Aorta (tissue), 5 donors: Measurements from ENCODE around the gene ZNF689. TPM values are rescaled to one million over a fixed set of nuclear protein-coding genes. Genes with fewer than 3 reads are reported as not detected.

Source experiments
- ATAC-seq: fragments of 200-7000 bp; cut with Tn5 transposase; one replicate; pipeline ENCODE4 v1.9.1; 2022; ENCODE audit warnings: moderate library complexity; ENCODE audit not compliant: low FRiP score
- DNase-seq, 2 donors: peaks; one replicate each; pipeline ENCODE4 v3.0.0-alpha.2; 2020
- H3K27ac ChIP-seq, 2 donors: one replicate each; pipeline ENCODE4 v1.5.1; 2013; ENCODE audit warnings: low read length in 2 of 2, mild to moderate bottlenecking in 2 of 2, moderate library complexity in 2 of 2, control low read depth in 1 of 2, inconsistent platforms in 1 of 2, low read depth in 1 of 2
- H3K27me3 ChIP-seq, 2 donors: one replicate each; pipeline ENCODE4 v1.6.1; 2013; ENCODE audit warnings: control low read depth in 1 of 2, low read length in 1 of 2, mild to moderate bottlenecking in 1 of 2, moderate library complexity in 1 of 2; ENCODE audit not compliant: insufficient read depth in 2 of 2, control insufficient read depth in 1 of 2
- H3K36me3 ChIP-seq, 2 donors: one replicate each; pipeline ENCODE4 v1.6.1; 2013; ENCODE audit warnings: control low read depth in 1 of 2, low read length in 1 of 2, mild to moderate bottlenecking in 1 of 2; ENCODE audit not compliant: insufficient read depth in 2 of 2, control insufficient read depth in 1 of 2
- H3K4me1 ChIP-seq, 2 donors: one replicate each; pipeline ENCODE4 v1.6.1; 2013; ENCODE audit warnings: low read length in 2 of 2, control low read depth in 1 of 2, mild to moderate bottlenecking in 1 of 2, moderate library complexity in 1 of 2; ENCODE audit not compliant: insufficient read depth in 2 of 2, control insufficient read depth in 1 of 2
- H3K4me3 ChIP-seq, 2 donors: one replicate each; pipeline ENCODE4 v1.5.1; 2013; ENCODE audit warnings: low read length in 2 of 2, control low read depth in 1 of 2, mild to moderate bottlenecking in 1 of 2
- H3K9me3 ChIP-seq: one replicate; pipeline ENCODE4 v1.6.1; 2013; ENCODE audit warnings: mild to moderate bottlenecking, low read length; ENCODE audit not compliant: control insufficient read depth
- WGBS, 2 donors: extraction: QIAGEN DNeasy Blood & Tissue Kit; methylation state at CpG; one replicate each; pipeline ENCODE4 v1.1.7; 2013; 5-methylcytosine and 5-hydroxymethylcytosine counted together
- intact Hi-C, 2 donors: fragments of 100-400 bp; cut with DNase I; formaldehyde crosslinking; loops; one replicate each; pipeline versions ENCODE4 v1.14.2 to v1.15.0; 2022
- polyA plus RNA-seq, 2 donors: library from polyadenylated mRNA; stranded (reverse); fragments of 200-250 nt; gene quantifications; one replicate each; pipeline ENCODE4 v1.2.3, GENCODE V29; 2013
- total RNA-seq, 2 donors: library from RNA; stranded (reverse); fragmentation: NEBNext Ultra II Directional; extraction: Animal tissue kit (Norgen Biotek cat#: 25700); gene quantifications; one replicate each; pipeline ENCODE4 v1.2.1, GENCODE V29; 2021
- donor health status: healthy with polysubstance abuse.
- donor health status: Bipolar disorder and iron deficiency.
- donor health status: DM: no; HTN: no; CAD: no.
- donor health status: DM: no; HTN: no; CAD: no.
- donor health status: DM: yes; HTN: yes; CAD: no.

The ZNF689 gene
- total and polyA plus RNA-seq, 4 donors, result 2.9 to 7.1 (median 4.5) TPM

DNA sequence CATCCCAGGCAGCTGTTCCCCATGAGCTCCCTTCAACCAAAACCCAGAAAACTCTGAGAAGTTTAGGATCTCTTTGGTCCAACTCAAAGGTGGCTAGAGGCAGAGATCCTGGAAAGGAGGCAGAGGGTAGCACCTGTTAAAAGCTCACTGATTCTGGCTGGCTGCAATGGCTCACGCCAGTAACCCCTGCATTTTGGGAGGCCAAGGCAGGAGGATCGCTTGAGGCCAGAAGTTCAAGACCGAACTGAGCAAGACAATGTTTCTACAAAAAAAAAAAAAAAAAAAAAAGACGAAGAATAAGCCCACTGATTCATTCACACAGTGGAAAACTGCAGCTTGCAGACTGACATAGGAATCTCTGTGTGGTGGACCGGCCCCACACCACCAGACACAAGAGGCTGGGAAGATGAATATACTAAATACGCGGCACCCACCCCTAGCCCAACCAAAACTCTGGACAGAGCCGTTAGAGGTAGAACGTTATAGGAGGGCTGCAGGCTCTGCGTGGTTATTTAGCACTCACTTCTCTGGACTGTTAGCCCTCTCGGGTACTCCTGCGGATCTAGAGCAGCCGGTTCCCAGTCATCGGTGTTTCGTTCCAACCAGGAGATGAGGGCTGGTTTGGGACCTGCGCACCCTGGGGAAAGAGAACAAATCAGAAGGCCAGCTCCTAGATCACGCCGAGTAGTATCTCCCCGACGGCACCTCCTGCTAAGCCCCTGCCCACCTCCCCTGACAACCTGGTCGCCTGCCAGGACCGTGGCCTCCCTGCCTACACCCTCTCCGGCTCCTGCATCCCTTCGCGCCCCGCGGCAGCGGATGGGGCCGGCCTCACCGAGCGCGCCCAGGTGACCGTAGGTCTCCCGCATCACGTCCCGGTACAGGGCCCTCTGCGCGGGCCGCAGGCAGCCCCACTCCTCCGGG, 925 bp downstream of the ZNF689 start:
- Histone ChIP-seq H3K4me3 (peak overlapping the region; percentile 80 to 83), H3K27ac (peak overlapping the region; percentile 64 to 93), H3K36me3 (peaks cover 0 to 3% of the 10 kb centered on the region in 2 donors), H3K9me3 (no peaks in the 10 kb centered on the region), H3K4me1 (no peaks in the 10 kb centered on the region), H3K27me3 (no peaks in the 10 kb centered on the region)
- DNase-seq, result peak; percentile 71 to 90
- intact Hi-C loops, result no loop called here
- 11% methylated on average over 40 of the region's 40 CpGs for WGBS, 2 donors
- peak; percentile 83 for ATAC-seq

- ATAC-seq, result no peak
- no peak overlapping the region for H3K27ac ChIP-seq
- H3K4me1 ChIP-seq, result no peaks in the 10 kb centered on the region
- DNase-seq, result no peak
- WGBS, 2 donors, result 95 to 96% methylated on average over 3 of the region's 3 CpGs
- H3K36me3 ChIP-seq, result peaks cover 5% of the 10 kb centered on the region in 2 donors
- H3K4me3 ChIP-seq, result no peak overlapping the region
- no peaks in the 10 kb centered on the region for H3K27me3 ChIP-seq
- intact Hi-C loops, result no loop called here
- H3K9me3 ChIP-seq, result no peaks in the 10 kb centered on the region
Measured at GRCh38 chr16:30606004-30606403, 4.2 kb downstream of the ZNF689 start.

DNA sequence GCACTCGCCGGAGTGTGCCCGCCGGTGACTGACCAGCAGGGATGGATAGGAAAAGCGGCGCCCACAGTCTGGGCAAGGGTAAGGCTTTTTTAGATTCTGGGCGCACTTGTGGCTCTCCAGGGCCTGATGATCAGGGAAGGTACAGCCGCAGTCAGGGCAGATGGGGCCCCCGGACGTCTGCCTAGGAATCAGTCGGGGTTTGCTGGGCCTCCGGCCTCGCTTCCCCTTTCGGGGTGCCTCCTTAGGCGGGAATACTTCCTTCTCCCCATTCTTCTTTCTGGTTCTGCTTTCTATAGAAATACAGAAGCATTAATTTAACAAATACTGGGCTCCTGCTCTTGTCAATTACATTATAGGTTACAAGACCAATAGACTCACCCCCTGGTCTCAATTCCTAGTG, 5.0 kb downstream of the ZNF689 start:
- 92 to 95% methylated on average over 15 of the region's 15 CpGs for WGBS, 2 donors
- ATAC-seq (no peak), DNase-seq (peak in 1 of 2 donors; percentile 63)
- Histone ChIP-seq H3K27me3 (no peaks in the 10 kb centered on the region), H3K4me1 (no peaks in the 10 kb centered on the region), H3K4me3 (no peak overlapping the region), H3K36me3 (peaks cover 5% of the 10 kb centered on the region in 2 donors), H3K9me3 (no peaks in the 10 kb centered on the region), H3K27ac (no peak overlapping the region)
- intact Hi-C loops, result no loop called here

- H3K9me3 ChIP-seq, result no peaks in the 10 kb centered on the region
- ATAC-seq (peak; percentile 27), DNase-seq (no peak)
- 92% methylated on average over 48 to 49 of the region's 49 CpGs for WGBS, 2 donors
- no peak overlapping the region for H3K27ac ChIP-seq
- no peaks in the 10 kb centered on the region for H3K27me3 ChIP-seq
- no peak overlapping the region for H3K4me3 ChIP-seq
- no peaks in the 10 kb centered on the region for H3K4me1 ChIP-seq
- peaks cover 5% of the 10 kb centered on the region in 2 donors for H3K36me3 ChIP-seq
- intact Hi-C loops, result no loop called here
Measured at GRCh38 chr16:30604316-30604947, 5.8 kb downstream of the ZNF689 start.

GRCh38 chr16:30603945-30604315, 6.3 kb downstream of the ZNF689 start:
- ATAC-seq, result no peak
- intact Hi-C loops, result no loop called here
- no peak for DNase-seq

DNA sequence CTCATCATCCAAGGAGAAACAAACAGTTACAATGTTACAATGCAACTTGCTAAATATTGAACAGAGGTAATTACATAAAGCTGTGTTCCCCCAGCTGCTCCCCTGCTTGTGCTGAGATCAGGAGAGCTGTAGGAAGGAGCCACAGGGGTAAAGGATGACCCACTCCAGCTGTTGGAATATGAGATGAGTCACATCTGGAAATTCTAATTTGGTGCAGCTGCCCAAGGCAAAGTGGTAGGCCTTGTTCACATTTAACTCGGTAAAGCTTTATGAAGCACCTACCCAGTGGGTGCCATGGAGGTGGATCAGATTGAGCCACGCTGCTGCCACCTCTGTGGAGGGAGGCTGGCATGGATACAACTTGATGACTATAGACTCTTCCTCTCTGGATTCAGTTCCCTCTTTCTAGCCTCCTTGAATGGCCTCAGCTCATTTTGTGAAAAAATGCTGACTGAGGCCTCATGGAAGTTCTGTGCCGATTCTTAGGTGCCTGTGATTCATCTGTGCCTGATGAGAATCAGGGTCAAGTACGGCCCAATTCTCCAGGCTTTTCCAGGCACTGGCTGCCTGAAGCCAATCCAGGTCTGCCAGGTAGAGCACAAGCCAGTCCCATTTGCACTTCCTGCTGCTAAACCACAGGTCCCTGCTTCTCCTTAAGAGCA, 7.4 kb downstream of the ZNF689 start:
- Histone ChIP-seq H3K4me1 (no peaks in the 10 kb centered on the region), H3K36me3 (peaks cover 5% of the 10 kb centered on the region in 2 donors), H3K4me3 (no peak overlapping the region), H3K27me3 (no peaks in the 10 kb centered on the region), H3K9me3 (no peaks in the 10 kb centered on the region), H3K27ac (no peak overlapping the region)
- WGBS, 2 donors, result 82 to 84% methylated on average over 4 of the region's 4 CpGs
- ATAC-seq (peak; percentile 43), DNase-seq (no peak)
- intact Hi-C loops, result no loop called here

More at GRCh38 chr16:30603945-30604315, 6.3 kb downstream of the ZNF689 start:
- H3K27ac ChIP-seq, result no peak overlapping the region
- no peak overlapping the region for H3K4me3 ChIP-seq
- H3K36me3 ChIP-seq, result peaks cover 5% of the 10 kb centered on the region in 2 donors
- 60 to 71% methylated on average over 7 of the region's 7 CpGs for WGBS, 2 donors
- no peaks in the 10 kb centered on the region for H3K9me3 ChIP-seq
- H3K4me1 ChIP-seq, result no peaks in the 10 kb centered on the region
- no peaks in the 10 kb centered on the region for H3K27me3 ChIP-seq

GRCh38 chr16:30601966-30602365, 8.2 kb downstream of the ZNF689 start:
- WGBS, 2 donors, result 78 to 84% methylated on average over 4 of the region's 4 CpGs
- Histone ChIP-seq H3K4me1 (no peaks in the 10 kb centered on the region), H3K27me3 (no peaks in the 10 kb centered on the region), H3K27ac (no peak overlapping the region), H3K4me3 (no peak overlapping the region), H3K36me3 (peaks cover 5% of the 10 kb centered on the region in 2 donors), H3K9me3 (no peaks in the 10 kb centered on the region)
- ATAC-seq (no peak), DNase-seq (no peak)
- intact Hi-C loops, result no loop called here

DNA sequence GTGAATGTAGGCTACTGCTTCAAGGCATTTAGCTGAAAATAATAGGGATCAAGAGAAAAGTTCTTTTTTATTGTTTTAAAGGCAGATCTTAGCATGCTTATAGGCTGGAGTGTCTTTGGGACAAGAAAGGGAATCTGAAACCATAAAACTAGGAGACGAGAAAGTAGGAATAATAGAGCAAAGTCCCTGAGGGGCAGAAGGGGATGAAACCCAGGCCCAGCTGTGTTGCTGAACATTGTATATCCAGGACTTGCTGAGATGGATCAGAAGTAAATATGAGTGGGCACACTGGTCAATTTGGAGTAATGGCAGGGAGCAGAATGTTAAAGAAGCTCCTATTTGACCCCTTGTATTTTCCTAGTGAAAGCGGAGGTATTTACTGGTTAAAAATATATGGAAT, 9.3 kb downstream of the ZNF689 start:
- H3K27me3 ChIP-seq, result no peaks in the 10 kb centered on the region
- no peak for DNase-seq
- 94 to 100% methylated on average over 2 of the region's 2 CpGs for WGBS, 2 donors
- no peaks in the 10 kb centered on the region for H3K9me3 ChIP-seq
- H3K4me1 ChIP-seq, result no peaks in the 10 kb centered on the region
- peaks cover 5% of the 10 kb centered on the region in 2 donors for H3K36me3 ChIP-seq
- intact Hi-C loops, result no loop called here
- ATAC-seq, result no peak
- H3K4me3 ChIP-seq, result no peak overlapping the region
- no peak overlapping the region for H3K27ac ChIP-seq
